GM21381 (cell line): ENCODE data around the gene ALPG.

Experiments used
- ATAC-seq: cut with Tn5 transposase; IDR thresholded peaks from one replicate; pipeline ENCODE4 v1.9.1; 2021; ENCODE audit warnings: mild to moderate bottlenecking, moderate library complexity; ENCODE audit not compliant: unreplicated experiment

Gene ALPG

DNA sequence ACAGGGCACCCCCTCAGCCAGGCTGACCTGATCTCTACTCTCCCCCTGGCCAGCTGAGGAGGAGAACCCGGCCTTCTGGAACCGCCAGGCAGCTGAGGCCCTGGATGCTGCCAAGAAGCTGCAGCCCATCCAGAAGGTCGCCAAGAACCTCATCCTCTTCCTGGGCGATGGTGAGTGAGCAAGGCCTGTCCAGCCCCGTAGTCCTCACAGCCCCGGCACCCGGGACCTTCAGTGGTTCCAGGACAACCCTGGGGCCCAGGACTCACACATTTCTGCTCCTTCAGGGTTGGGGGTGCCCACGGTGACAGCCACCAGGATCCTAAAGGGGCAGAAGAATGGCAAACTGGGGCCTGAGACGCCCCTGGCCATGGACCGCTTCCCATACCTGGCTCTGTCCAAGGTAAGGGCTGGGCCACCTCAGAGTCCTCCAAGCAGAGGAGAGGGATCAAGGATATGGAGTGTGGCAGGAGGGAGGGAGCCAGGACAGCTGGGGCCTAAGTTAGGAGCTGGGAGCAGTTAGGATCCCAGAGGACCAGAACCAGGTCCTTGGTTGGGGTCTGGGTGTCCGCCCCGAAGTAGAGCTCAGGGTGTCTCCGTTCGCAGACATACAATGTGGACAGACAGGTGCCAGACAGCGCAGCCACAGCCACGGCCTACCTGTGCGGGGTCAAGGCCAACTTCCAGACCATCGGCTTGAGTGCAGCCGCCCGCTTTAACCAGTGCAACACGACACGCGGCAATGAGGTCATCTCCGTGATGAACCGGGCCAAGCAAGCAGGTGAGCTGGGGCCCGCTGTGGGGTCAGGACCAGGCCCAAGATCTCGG lies 49.9 kb downstream of the ALPG start:
- ATAC-seq = no peak

DNA sequence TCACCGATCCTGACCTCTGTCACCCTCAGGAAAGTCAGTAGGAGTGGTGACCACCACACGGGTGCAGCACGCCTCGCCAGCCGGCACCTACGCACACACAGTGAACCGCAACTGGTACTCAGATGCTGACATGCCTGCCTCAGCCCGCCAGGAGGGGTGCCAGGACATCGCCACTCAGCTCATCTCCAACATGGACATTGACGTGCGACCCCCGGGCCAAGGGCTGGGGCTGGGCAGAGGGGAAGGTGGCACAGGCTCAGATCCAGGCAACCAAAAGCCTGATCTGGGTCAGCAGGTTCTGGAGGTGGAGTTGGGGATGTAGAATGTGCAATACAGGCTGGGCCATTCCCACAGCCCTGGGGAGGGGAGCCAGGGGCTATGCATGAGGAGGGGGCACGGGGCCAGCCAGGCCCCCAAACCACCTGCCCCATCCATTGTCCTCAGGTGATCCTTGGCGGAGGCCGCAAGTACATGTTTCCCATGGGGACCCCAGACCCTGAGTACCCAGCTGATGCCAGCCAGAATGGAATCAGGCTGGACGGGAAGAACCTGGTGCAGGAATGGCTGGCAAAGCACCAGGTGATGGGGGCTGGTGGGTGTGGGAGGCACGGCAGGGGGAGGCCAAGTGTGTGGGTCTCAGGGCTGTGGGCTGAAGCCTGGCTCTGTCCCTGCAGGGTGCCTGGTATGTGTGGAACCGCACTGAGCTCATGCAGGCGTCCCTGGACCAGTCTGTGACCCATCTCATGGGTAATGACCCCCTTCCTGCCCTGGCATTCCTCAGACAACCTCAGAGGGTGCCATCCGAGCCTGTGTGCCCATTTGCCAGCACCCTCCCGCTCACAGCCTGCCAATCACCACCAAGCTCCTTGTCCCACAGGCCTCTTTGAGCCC lies 50.7 kb downstream of the ALPG start:
- no peak for ATAC-seq

DNA sequence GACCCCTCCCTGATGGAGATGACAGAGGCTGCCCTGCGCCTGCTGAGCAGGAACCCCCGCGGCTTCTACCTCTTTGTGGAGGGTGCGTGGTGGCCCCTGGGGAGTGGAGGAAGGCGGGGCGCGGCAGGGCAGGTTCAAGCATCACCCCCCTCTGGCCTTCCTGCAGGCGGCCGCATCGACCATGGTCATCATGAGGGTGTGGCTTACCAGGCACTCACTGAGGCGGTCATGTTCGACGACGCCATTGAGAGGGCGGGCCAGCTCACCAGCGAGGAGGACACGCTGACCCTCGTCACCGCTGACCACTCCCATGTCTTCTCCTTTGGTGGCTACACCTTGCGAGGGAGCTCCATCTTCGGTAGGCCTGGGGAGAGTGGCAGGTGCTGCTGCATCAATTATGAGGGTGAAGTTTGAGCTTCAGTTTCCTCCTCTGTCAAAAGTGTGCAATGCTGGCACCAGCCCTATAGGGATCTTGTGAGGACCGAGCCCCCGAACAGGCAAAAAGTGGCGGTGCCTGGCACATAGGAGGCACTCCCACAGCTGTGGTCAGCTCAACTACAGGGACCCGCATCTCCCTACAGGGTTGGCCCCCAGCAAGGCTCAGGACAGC lies 51.5 kb downstream of the ALPG start:
- ATAC-seq = no peak

DNA sequence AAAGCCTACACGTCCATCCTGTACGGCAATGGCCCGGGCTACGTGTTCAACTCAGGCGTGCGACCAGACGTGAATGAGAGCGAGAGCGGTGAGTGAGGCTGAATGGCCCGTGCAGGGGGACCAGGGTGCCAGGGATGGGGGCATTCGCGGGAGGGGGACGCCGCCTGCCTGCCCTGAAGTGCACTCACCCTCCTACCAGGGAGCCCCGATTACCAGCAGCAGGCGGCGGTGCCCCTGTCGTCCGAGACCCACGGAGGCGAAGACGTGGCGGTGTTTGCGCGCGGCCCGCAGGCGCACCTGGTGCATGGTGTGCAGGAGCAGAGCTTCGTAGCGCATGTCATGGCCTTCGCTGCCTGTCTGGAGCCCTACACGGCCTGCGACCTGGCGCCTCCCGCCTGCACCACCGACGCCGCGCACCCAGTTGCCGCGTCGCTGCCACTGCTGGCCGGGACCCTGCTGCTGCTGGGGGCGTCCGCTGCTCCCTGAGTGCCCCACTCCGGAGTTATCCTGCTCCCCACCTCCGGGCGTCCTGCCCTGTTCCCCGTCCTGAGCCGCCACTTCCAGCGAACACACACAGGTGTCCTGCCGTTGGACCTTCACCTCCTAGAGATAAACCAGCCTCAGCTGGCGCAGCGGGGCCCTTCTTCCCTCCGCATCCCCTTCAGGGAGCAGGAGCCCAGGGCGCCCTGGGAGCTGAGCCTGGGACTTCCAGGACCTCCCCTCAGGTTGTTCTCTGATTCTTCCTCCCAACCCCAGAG lies 52.2 kb downstream of the ALPG start:
- ATAC-seq = no peak

- ATAC-seq = no peak
These were observed 52.9 kb downstream of the ALPG start for GRCh38 chr2:232459419-232460035.

- ATAC-seq = no peak
These were observed 53.5 kb downstream of the ALPG start for GRCh38 chr2:232460171-232460570.
